ENCODE results near the gene RGS12. TPM values are rescaled to one million over a fixed set of nuclear protein-coding genes. Genes with fewer than 3 reads are reported as not detected.

Gene RGS12
- total RNA-seq, 2 experiments from 2014 or later: 9.7 to 10.9 TPM

DNA sequence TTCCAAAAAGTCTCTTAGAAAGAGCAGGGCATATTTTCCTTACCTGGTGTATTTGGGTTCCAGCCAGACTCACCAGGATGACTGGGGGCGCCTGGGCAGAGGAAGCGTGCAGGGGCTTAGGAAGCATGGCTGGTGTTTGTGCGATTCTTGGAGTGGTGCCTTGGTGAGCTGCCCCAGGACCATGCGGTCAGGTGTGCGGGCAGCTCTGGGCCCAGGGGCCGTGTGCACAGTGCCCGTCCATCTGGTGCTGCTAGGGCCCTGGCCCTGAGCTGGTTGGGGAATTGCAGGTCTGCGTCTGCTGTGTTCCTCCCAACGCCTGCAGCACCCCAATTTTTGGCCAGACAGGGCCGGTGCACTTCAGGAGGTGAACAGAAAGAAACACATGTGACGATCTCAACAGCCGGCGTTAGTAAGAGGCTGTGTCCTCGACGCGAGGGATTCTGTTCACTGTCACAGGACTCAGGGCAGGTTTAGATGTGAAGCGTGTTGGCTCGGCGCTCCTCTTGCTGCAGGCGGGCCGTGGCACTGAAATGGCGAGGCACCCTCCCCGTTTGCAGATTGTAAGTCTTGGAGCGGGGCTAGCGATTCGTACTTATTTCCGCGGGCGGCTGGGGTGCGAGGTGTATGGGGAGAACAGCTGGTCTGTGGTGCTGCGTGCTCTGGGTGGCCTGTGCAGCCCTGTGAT is 15.2 kb downstream of the RGS12 start:
- H3K4me3 Mint-ChIP-seq: no peak overlapping the region
- POLR2A ChIA-PET: no interaction called here
- CTCF ChIA-PET: interaction anchor here (0.5 kb wide), 1 partner anchor 990 kb away, joined by 4 read pairs; no protein-coding TSS in a partner anchor
- H3K27me3 Mint-ChIP-seq: peaks cover 6% of the 10 kb centered on the region
- peaks cover 30% of the 10 kb centered on the region for H3K4me1 Mint-ChIP-seq
- no peak overlapping the region for H3K27ac Mint-ChIP-seq
- DNase-seq: no peak
- no peaks in the 10 kb centered on the region for H3K36me3 Mint-ChIP-seq (ENCODE audit: low read depth)
- no peaks in the 10 kb centered on the region for H3K9me3 Mint-ChIP-seq

DNA sequence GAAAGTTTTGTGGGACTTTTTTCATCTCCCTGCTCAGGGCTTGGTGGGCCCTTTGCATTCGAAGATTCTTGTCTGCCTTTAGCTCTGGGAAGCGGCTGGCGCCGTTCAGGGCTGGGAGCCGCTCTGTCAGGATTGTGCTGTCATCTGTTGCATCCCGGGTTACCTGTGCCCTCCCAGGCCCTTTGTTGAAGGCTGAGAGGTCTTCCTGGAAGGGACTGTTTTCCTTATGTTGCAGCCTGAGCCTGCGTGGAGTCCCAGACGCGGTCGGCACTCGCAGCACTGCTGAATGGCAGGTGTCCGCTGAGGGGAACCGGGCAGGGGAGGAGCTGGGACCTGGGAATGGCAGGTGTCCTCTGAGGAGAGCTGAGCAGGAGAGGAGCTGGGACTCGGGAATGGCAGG is 15.9 kb downstream of the RGS12 start:
- DNase-seq: no peak
- Mint-ChIP-seq H3K27ac (no peak overlapping the region), H3K36me3 (ENCODE audit: low read depth) (no peaks in the 10 kb centered on the region), H3K4me3 (no peak overlapping the region), H3K4me1 (peaks cover 24% of the 10 kb centered on the region), H3K9me3 (no peaks in the 10 kb centered on the region), H3K27me3 (peaks cover 3% of the 10 kb centered on the region)
- POLR2A ChIA-PET: no interaction called here
- CTCF ChIA-PET: interaction anchor here (1.2 kb wide), 1 partner anchor 9 kb away, joined by 3 read pairs; no protein-coding TSS in a partner anchor

DNA sequence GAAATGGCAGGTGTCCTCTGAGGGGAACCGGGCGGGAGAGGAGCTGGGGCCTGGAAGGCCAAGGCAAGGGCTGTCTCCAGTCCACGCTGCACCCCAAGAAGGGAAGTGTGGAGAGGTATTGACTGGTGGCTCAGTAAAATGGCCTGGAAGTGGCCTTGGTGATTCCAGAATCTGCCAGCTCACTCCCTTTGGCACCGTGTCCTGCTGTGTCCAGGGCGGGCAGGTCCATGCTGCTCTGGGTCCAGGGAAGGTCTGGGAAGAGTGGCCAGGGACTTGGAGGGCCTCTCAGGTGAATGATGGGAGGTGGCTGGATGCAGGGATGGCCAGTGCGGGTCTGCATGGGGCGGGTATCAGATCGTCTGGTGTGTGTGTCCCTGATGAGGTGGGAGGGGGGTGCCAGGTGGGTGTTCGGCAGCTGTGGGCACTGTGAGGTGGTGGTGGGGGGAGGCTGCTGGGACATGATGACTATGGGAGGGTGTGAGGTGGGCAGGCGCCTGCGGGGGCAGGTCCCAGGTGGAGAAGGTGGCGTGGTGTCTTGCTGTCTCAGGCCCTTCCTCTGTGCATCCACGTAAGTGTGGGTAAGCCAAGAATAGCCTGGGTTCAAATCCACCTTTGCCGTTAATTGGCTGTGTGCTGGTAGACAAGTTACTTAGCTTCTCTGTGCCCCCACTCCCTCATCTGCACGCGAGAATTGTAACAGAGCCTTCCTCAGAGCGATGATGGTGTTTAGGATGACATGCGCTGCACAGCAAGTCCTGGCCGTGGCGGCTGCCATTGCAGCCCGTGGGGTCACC is 17.7 kb downstream of the RGS12 start:
- H3K36me3 Mint-ChIP-seq (ENCODE audit: low read depth): no peaks in the 10 kb centered on the region
- no peak overlapping the region for H3K4me3 Mint-ChIP-seq
- H3K27me3 Mint-ChIP-seq: no peaks in the 10 kb centered on the region
- H3K9me3 Mint-ChIP-seq: no peaks in the 10 kb centered on the region
- no peak for DNase-seq
- ChIA-PET CTCF (no interaction called here), POLR2A (no interaction called here)
- peaks cover 7% of the 10 kb centered on the region for H3K4me1 Mint-ChIP-seq
- H3K27ac Mint-ChIP-seq: no peak overlapping the region

DNA sequence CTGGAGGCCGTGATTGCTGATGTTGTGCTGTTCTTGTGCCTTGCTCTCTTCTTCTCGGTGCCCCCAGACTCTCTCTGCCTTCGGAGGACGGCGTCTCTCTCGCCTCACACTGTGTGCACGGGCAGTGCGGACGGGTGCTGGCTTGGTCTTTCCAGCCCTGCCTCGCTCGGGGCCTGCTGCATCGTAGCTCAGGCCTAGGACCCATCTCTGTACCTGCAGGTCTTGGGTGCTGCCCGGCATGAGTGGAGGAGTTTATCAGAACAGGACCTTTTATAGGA is 18.2 kb downstream of the RGS12 start:
- H3K27me3 Mint-ChIP-seq: no peaks in the 10 kb centered on the region
- no peak overlapping the region for H3K27ac Mint-ChIP-seq
- ChIA-PET POLR2A (no interaction called here), CTCF (no interaction called here)
- DNase-seq: no peak
- H3K36me3 Mint-ChIP-seq (ENCODE audit: low read depth): no peaks in the 10 kb centered on the region
- H3K4me3 Mint-ChIP-seq: no peak overlapping the region
- no peaks in the 10 kb centered on the region for H3K9me3 Mint-ChIP-seq
- H3K4me1 Mint-ChIP-seq: peaks cover 1% of the 10 kb centered on the region

DNA sequence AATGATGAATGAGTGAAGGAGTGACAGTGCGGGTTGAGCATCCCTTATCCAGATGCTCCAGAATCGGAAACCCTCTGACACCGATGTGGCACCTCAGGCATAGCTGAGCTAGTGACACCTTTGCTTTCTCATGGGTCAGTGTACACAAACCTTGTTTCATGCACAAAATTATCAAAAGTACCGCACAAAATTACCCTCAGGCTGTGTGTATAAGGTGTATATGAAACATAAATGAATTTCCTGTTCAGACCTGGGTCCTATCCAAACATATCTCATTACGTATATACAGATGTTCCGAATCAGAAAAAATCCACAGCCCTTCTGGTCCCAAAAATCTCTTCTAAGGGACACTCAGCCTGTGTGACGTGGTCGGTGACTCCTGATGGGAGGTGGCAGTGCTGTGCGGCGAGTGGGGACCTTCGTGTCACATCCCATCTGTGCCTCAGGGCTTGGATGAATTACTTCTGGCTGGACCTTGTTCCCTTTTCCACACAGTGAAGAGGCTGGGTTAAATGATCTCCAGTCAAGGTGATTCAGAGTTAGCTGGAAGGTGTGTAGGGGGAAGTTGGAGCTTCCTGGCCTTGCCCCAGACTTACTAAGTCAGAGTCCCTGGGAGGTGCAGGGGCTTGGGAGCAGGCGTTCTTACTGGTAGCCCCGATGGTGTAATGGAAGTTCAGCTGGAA is 18.8 kb downstream of the RGS12 start:
- Mint-ChIP-seq H3K9me3 (no peaks in the 10 kb centered on the region), H3K27me3 (no peaks in the 10 kb centered on the region), H3K4me3 (no peak overlapping the region), H3K27ac (no peak overlapping the region), H3K36me3 (ENCODE audit: low read depth) (no peaks in the 10 kb centered on the region), H3K4me1 (no peaks in the 10 kb centered on the region)
- ChIA-PET CTCF (interaction anchor here (1.0 kb wide), 1 partner anchor 14 kb away, joined by 3 read pairs; no protein-coding TSS in a partner anchor), POLR2A (no interaction called here)
- no peak for DNase-seq

DNA sequence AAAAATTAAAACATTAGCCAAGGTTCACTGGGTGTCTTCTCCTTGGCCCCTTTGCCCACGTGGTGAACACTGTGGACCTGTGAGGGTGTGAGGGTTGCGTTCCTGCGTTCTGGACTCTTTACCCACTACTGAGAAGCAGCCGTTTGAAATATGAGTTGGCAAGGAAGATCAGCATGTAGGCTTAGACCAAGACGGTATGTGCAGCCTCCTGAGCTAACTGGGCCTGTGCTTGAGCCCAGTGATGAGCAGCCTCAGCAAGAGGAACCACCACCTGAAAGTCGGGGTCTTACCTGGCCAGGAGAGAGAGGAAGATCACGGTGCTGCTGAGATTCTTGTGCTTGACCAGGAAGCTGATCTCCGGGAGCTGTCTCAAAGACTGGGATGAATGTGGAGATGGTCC is 19.5 kb downstream of the RGS12 start:
- H3K27me3 Mint-ChIP-seq: no peaks in the 10 kb centered on the region
- no peak for DNase-seq
- no peaks in the 10 kb centered on the region for H3K4me1 Mint-ChIP-seq
- ChIA-PET CTCF (interaction anchor here (1.0 kb wide), 1 partner anchor 15 kb away, joined by 3 read pairs; no protein-coding TSS in a partner anchor), POLR2A (no interaction called here)
- no peaks in the 10 kb centered on the region for H3K36me3 Mint-ChIP-seq (ENCODE audit: low read depth)
- H3K27ac Mint-ChIP-seq: no peak overlapping the region
- no peak overlapping the region for H3K4me3 Mint-ChIP-seq
- no peaks in the 10 kb centered on the region for H3K9me3 Mint-ChIP-seq

DNA sequence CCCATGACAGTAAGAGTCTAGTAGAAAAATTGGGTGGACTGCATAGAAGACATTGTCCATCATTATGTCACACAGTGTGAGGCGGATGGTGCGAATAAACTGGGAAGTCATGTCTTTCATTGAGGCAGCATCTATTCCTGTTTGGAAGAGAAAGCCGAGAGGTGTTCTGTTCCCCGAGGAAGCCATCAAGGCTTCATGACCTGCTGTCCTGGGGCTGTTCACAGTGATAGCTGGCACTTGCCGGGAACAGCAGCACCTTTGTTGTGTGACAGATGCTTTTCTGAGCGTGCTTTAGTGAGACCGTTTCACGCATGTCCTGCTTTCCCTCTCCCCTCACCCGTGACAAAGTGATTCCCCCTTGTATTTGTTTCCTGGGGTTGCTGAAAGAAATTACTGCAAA is 20.3 kb downstream of the RGS12 start:
- Mint-ChIP-seq H3K27ac (peak overlapping the region; percentile 41), H3K36me3 (ENCODE audit: low read depth) (no peaks in the 10 kb centered on the region)

DNA sequence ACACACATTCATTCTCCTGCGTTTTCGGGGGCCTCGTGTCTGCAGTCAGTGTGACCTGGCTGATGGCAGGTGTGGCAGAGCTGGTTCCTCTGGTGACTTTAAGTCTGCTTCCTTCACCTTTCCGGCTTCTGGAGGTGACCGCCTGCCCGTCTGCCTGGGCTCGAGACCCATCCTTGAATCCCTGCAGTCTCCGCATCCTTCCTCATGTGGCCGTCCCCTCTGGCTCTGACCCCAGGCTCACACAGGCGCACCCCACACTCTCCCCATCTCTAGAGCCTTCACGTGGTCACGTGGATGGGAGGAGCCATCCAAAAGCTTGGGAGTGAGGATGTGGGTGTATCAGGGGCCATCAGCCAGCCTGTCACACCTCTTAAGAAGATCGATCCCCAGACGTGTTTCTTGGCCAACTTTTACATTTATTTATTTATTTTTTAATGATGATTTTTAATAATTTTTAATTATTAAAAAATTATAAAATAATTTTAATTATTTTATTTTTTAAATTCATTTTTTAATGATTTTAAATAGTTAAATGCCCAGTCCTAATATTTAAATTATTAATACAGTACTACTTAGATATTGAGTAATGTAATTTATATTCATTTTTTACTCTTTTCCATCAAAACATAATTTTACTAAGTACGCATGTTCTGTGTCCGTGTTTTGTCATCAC is 20.9 kb downstream of the RGS12 start:
- Mint-ChIP-seq H3K9me3 (no peaks in the 10 kb centered on the region), H3K36me3 (ENCODE audit: low read depth) (no peaks in the 10 kb centered on the region), H3K4me1 (no peaks in the 10 kb centered on the region), H3K27me3 (no peaks in the 10 kb centered on the region), H3K4me3 (no peak overlapping the region), H3K27ac (peak overlapping the region; percentile 41)
- DNase-seq: no peak
- POLR2A ChIA-PET: no interaction called here
- CTCF ChIA-PET: no interaction called here

More for the DNA sequence above, 20.3 kb downstream of the RGS12 start:
- CTCF ChIA-PET: no interaction called here
- no peak for DNase-seq
- POLR2A ChIA-PET: no interaction called here
- no peaks in the 10 kb centered on the region for H3K9me3 Mint-ChIP-seq
- H3K4me3 Mint-ChIP-seq: no peak overlapping the region
- H3K27me3 Mint-ChIP-seq: no peaks in the 10 kb centered on the region
- no peaks in the 10 kb centered on the region for H3K4me1 Mint-ChIP-seq

DNA sequence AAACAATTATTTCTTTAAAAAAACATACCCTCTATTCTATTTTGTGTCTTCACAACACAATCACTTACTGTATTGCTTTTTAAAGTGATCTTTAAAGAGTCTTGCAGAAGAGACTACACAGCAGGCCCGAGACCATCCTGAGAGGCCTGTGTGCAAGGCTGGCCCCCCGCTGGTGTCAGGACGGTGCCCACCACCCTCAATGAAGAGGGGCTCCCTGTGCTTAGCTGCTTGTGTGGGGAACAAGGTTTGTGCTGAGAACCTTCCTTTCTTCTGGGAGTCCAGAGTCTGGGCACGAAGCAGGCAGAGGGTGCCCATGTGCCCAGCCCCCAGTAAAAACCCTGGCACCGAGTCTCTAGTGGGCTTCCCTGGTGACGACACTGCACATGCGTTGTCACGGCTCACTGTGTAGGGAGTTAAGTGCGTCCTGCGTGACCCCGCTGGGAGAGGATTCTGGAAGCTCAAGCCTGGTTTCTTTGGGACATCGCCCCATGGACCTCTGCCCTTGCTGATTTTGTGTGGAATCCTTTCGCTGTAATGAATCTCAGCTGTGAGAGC is 22.0 kb downstream of the RGS12 start:
- no peaks in the 10 kb centered on the region for H3K9me3 Mint-ChIP-seq
- no peaks in the 10 kb centered on the region for H3K4me1 Mint-ChIP-seq
- no peak for DNase-seq
- ChIA-PET CTCF (no interaction called here), POLR2A (no interaction called here)
- no peak overlapping the region for H3K4me3 Mint-ChIP-seq
- H3K27ac Mint-ChIP-seq: no peak overlapping the region
- H3K27me3 Mint-ChIP-seq: no peaks in the 10 kb centered on the region
- no peaks in the 10 kb centered on the region for H3K36me3 Mint-ChIP-seq (ENCODE audit: low read depth)

DNA sequence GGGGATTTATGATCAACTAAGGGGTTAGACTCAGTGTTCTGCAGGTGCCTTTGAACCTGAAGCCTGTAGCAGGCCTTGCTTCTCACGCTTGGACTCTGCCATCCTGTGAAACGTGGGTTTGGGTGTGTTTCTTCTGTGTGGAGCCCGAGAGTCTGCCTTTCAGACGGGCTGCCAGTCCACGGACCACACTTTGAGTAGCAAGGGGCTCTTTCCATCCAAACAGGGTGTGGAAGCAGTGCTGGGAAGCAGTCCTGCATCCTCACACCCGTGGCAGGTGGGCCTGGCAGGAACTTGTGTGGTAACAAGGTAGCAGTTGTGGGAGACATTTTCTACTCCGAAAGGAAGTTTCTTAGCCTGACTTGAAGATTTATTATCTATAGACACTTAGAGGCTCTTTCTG is 22.7 kb downstream of the RGS12 start:
- Mint-ChIP-seq H3K9me3 (no peaks in the 10 kb centered on the region), H3K36me3 (ENCODE audit: low read depth) (no peaks in the 10 kb centered on the region), H3K4me3 (no peak overlapping the region), H3K27ac (no peak overlapping the region), H3K4me1 (no peaks in the 10 kb centered on the region), H3K27me3 (no peaks in the 10 kb centered on the region)
- DNase-seq: no peak
- POLR2A ChIA-PET: no interaction called here
- CTCF ChIA-PET: no interaction called here

DNA sequence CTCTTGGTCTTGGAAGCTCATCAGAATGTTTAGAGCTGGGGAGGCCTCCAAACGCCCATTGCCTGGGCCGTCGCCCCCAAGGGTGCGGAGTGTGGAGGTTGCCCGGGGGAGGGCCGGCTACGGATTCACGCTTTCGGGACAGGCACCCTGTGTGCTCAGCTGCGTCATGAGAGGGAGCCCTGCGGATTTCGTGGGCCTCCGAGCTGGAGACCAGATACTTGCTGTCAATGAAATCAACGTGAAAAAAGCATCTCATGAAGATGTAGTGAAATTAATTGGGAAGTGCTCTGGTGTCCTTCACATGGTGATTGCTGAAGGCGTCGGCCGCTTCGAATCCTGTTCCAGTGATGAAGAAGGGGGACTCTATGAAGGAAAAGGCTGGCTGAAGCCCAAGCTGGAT is 23.3 kb downstream of the RGS12 start:
- ChIA-PET CTCF (no interaction called here), POLR2A (no interaction called here)
- H3K27ac Mint-ChIP-seq: peak overlapping the region; percentile 81
- H3K36me3 Mint-ChIP-seq (ENCODE audit: low read depth): no peaks in the 10 kb centered on the region
- H3K4me1 Mint-ChIP-seq: no peaks in the 10 kb centered on the region
- no peaks in the 10 kb centered on the region for H3K9me3 Mint-ChIP-seq
- no peak for DNase-seq
- H3K27me3 Mint-ChIP-seq: no peaks in the 10 kb centered on the region
- no peak overlapping the region for H3K4me3 Mint-ChIP-seq

DNA sequence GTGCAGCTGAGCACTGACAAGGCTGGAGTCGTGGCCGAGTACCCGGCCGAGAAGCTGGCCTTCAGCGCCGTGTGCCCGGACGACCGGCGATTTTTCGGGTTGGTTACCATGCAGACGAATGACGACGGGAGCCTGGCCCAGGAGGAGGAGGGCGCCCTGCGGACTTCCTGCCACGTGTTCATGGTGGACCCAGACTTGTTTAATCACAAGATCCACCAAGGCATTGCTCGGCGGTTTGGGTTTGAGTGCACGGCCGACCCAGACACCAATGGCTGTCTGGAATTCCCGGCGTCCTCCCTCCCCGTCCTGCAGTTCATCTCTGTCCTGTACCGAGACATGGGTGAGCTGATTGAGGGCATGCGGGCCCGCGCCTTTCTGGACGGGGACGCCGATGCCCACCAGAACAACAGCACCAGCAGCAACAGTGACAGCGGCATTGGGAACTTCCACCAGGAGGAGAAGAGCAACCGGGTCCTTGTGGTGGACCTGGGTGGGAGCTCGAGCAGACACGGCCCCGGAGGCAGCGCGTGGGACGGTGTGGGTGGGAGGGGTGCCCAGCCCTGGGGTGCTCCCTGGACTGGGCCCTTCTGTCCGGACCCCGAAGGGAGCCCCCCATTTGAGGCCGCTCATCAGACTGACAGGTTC is 24.3 kb downstream of the RGS12 start:
- H3K36me3 Mint-ChIP-seq (ENCODE audit: low read depth): no peaks in the 10 kb centered on the region
- ChIA-PET POLR2A (no interaction called here), CTCF (interaction anchor here (0.7 to 1.8 kb wide), 2 partner anchors 8 to 56 kb away, joined by 3 read pairs; no protein-coding TSS in a partner anchor)
- no peaks in the 10 kb centered on the region for H3K27me3 Mint-ChIP-seq
- H3K27ac Mint-ChIP-seq: no peak overlapping the region
- no peaks in the 10 kb centered on the region for H3K9me3 Mint-ChIP-seq
- DNase-seq: no peak
- no peaks in the 10 kb centered on the region for H3K4me1 Mint-ChIP-seq
- no peak overlapping the region for H3K4me3 Mint-ChIP-seq

Data from activated CD4-positive, alpha-beta T cell treated with anti-CD3 and anti-CD28 coated beads, Interleukin-2, amount 10 ng/mL, durations not matched to agents 7 days and 5 days (primary cell).